Erythroblast (primary cell): ENCODE results near the gene NKAIN2.

Experiments
- GATA1 ChIP-seq: IDR thresholded peaks from 2 replicates; pipeline ENCODE4 v1.6.1; 2011; ENCODE audit warnings: low read depth, mild to moderate bottlenecking, control low read depth, low read length, moderate library complexity
- POLR2A ChIP-seq: IDR thresholded peaks from 2 replicates; pipeline ENCODE4 v1.6.1; 2011; ENCODE audit warnings: mild to moderate bottlenecking, low read length

- TF ChIP-seq POLR2A (no peak), GATA1 (no peak)
Measured at GRCh38 chr6:124260337-124260736, 456.7 kb downstream of the NKAIN2 start.
